ENCODE data around the gene FAM47E. TPM values are rescaled to one million over a fixed set of nuclear protein-coding genes. Genes with fewer than 3 reads are reported as not detected.

FAM47E gene
- polyA plus RNA-seq, 4 donors: 1.8 to 24.7 (median 5.3) TPM

DNA sequence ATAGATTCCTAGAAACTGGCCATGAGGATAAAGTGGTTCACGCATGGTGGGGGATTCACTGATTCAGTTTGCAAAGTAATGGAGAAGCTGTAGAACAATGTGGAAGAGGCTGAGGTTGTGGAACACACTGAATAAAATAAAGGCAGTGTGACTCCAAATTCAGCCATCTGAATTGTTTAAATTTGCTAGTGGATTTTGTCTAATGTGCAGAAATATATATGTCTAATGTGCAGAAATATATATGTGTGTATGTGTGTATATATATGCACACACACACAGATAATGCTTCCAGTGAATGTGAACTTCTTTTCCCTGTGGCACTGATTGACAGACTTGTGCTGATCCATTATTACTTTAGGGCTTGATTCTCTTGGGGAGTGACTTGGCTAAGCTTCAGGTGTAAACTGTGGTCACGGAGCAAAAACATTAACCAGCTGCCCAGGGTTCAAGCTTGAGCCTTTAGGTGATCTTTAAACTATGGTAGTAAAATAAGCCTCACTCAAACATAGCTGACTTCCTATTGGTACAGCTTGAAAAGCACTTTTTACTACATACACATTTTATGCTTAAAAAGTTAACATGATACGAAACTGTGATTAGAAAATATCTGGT is 58.5 kb downstream of the FAM47E start:
- Histone ChIP-seq H3K4me1 (ENCODE audit: control insufficient read depth in 3 of 3, insufficient read depth in 2 of 3, low read depth in 1 of 3, low read length in 2 of 3) (peaks cover 2 to 40% (median 3%) of the 10 kb centered on the region in 3 donors), H3K9me3 (ENCODE audit: control insufficient read depth in 2 of 2, insufficient read depth in 1 of 2, low read depth in 1 of 2, low read length in 1 of 2) (peaks cover 0 to 4% of the 10 kb centered on the region in 2 donors), H3K4me3 (ENCODE audit: low read depth in 1 of 3, low read length in 3 of 3) (no peak overlapping the region), H3K36me3 (ENCODE audit: control insufficient read depth in 3 of 3, insufficient read depth in 2 of 3, low read depth in 1 of 3, low read length in 3 of 3) (peaks cover 0 to 10% (median 0%) of the 10 kb centered on the region in 3 donors), H3K27ac (ENCODE audit: low read depth in 1 of 3, low read length in 2 of 3) (peak overlapping the region in 1 of 3 donors; percentile 21), H3K27me3 (ENCODE audit: control insufficient read depth in 3 of 3, insufficient read depth in 3 of 3, low read length in 3 of 3) (no peaks in the 10 kb centered on the region)
- FAIRE-seq (no peak), DNase-seq (peak; percentile 44 to 51)
- WGBS, 3 donors: 51 to 75% (median 58%) methylated on average over 3 of the region's 3 CpGs

DNA sequence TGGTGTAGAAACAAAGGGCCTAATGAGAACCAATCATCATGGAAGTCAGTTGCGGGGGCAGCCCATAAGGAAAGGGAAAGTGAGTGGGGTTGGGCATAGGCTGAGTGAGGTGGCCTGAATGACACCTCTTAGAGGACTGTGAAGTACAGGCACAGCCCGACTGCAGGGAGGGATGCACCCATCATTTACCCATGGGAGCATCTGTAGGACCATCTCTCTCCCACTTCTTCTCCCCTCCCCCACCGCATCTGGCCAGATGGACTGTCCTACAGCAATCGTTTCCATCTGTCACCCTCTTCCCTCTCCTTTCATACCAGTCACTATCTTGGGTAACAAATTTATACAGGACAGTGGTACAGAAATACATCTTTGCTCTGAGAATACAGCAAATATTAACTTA is 59.2 kb downstream of the FAM47E start:
- Histone ChIP-seq H3K9me3 (ENCODE audit: control insufficient read depth in 2 of 2, insufficient read depth in 1 of 2, low read depth in 1 of 2, low read length in 1 of 2) (peaks cover 0 to 9% of the 10 kb centered on the region in 2 donors), H3K4me1 (ENCODE audit: control insufficient read depth in 3 of 3, insufficient read depth in 2 of 3, low read depth in 1 of 3, low read length in 2 of 3) (peaks cover 2 to 35% (median 3%) of the 10 kb centered on the region in 3 donors), H3K4me3 (ENCODE audit: low read depth in 1 of 3, low read length in 3 of 3) (no peak overlapping the region), H3K36me3 (ENCODE audit: control insufficient read depth in 3 of 3, insufficient read depth in 2 of 3, low read depth in 1 of 3, low read length in 3 of 3) (peaks cover 0 to 10% (median 0%) of the 10 kb centered on the region in 3 donors), H3K27ac (ENCODE audit: low read depth in 1 of 3, low read length in 2 of 3) (peak overlapping the region in 1 of 3 donors; percentile 21), H3K27me3 (ENCODE audit: control insufficient read depth in 3 of 3, insufficient read depth in 3 of 3, low read length in 3 of 3) (no peaks in the 10 kb centered on the region)
- no peak for FAIRE-seq
- 79 to 89% (median 86%) methylated on average over 4 of the region's 4 CpGs for WGBS, 3 donors
- DNase-seq: no peak

DNA sequence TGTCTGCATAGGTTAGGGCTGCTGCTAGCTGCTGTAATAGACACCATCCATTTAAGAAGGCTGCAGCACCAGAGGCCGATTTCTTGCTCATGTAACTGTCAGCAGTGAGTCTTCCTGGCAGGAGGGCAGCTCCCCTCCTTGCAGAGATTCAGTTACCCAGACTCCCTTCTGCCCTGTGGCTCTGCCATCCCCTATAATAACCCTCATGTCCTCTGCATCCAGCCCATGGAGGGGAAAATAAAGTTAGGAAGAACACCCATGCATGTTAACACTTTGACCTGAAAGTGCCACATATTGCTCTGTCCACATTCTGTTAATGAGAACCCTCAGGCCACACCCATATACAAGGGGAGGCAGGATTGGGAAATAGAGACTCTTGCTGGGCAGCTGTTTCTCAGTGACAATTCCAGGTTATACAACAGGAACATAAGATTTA is 60.4 kb downstream of the FAM47E start:
- Histone ChIP-seq H3K9me3 (ENCODE audit: control insufficient read depth in 2 of 2, insufficient read depth in 1 of 2, low read depth in 1 of 2, low read length in 1 of 2) (peaks cover 0 to 12% of the 10 kb centered on the region in 2 donors), H3K4me1 (ENCODE audit: control insufficient read depth in 3 of 3, insufficient read depth in 2 of 3, low read depth in 1 of 3, low read length in 2 of 3) (peaks cover 2 to 35% (median 3%) of the 10 kb centered on the region in 3 donors), H3K4me3 (ENCODE audit: low read depth in 1 of 3, low read length in 3 of 3) (no peak overlapping the region), H3K36me3 (ENCODE audit: control insufficient read depth in 3 of 3, insufficient read depth in 2 of 3, low read depth in 1 of 3, low read length in 3 of 3) (peaks cover 0 to 10% (median 0%) of the 10 kb centered on the region in 3 donors), H3K27ac (ENCODE audit: low read depth in 1 of 3, low read length in 2 of 3) (no peak overlapping the region), H3K27me3 (ENCODE audit: control insufficient read depth in 3 of 3, insufficient read depth in 3 of 3, low read length in 3 of 3) (no peaks in the 10 kb centered on the region)
- no peak for FAIRE-seq
- DNase-seq: peak; percentile 34 to 57
- WGBS, 3 donors: 39 to 60% (median 48%) methylated on average over 1 of the region's 1 CpG

DNA sequence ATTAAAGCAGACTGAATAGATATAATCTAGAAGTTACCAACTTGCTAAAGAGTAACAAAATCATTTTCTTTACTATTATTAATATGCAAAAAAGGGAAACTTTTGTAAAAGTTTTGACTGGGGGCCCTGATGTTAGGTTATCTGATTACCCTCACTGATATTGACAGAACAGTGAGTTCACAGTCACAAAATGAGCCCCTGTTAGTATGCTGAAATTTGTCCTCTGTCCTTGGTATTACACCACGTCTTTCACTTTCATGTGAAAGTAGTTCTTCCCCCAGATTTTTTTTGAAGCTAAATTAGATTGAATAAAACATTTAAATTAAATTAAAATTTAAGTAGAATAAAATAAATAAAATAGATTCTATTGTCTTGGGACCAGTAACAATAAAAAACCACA is 60.9 kb downstream of the FAM47E start:
- whole genome bisulfite sequencing, 3 donors: 29 to 51% (median 29%) methylated on average over 1 of the region's 1 CpG
- peaks cover 2 to 35% (median 3%) of the 10 kb centered on the region in 3 donors for H3K4me1 ChIP-seq (ENCODE audit: control insufficient read depth in 3 of 3, insufficient read depth in 2 of 3, low read depth in 1 of 3, low read length in 2 of 3)
- no peak overlapping the region for H3K27ac ChIP-seq (ENCODE audit: low read depth in 1 of 3, low read length in 2 of 3)
- DNase-seq (no peak), FAIRE-seq (no peak)
- H3K4me3 ChIP-seq (ENCODE audit: low read depth in 1 of 3, low read length in 3 of 3): no peak overlapping the region
- peaks cover 0 to 12% of the 10 kb centered on the region in 2 donors for H3K9me3 ChIP-seq (ENCODE audit: control insufficient read depth in 2 of 2, insufficient read depth in 1 of 2, low read depth in 1 of 2, low read length in 1 of 2)
- H3K27me3 ChIP-seq (ENCODE audit: control insufficient read depth in 3 of 3, insufficient read depth in 3 of 3, low read length in 3 of 3): no peaks in the 10 kb centered on the region
- H3K36me3 ChIP-seq (ENCODE audit: control insufficient read depth in 3 of 3, insufficient read depth in 2 of 3, low read depth in 1 of 3, low read length in 3 of 3): peaks cover 0 to 10% (median 0%) of the 10 kb centered on the region in 3 donors

DNA sequence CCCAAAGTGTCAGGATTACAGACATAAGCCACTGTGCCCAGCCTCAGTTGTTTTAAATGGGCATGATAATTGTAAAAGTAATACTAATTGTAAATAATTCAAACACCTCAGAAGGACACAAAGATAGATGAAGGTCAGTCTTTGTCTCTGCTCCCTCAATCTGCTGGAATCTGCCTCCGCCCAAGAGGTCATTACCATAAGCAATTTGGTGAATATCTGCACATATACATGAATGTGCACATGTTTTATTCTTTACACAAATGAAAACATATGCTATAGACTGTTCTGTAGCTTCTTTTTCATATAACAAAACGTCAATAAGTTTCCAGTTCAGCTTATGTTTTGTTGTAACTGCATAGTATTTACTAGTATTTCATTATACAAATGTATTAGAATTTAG is 62.0 kb downstream of the FAM47E start:
- peaks cover 0 to 10% (median 0%) of the 10 kb centered on the region in 3 donors for H3K36me3 ChIP-seq (ENCODE audit: control insufficient read depth in 3 of 3, insufficient read depth in 2 of 3, low read depth in 1 of 3, low read length in 3 of 3)
- WGBS, 3 donors: 66 to 75% (median 75%) methylated on average over 2 of the region's 2 CpGs

DNA sequence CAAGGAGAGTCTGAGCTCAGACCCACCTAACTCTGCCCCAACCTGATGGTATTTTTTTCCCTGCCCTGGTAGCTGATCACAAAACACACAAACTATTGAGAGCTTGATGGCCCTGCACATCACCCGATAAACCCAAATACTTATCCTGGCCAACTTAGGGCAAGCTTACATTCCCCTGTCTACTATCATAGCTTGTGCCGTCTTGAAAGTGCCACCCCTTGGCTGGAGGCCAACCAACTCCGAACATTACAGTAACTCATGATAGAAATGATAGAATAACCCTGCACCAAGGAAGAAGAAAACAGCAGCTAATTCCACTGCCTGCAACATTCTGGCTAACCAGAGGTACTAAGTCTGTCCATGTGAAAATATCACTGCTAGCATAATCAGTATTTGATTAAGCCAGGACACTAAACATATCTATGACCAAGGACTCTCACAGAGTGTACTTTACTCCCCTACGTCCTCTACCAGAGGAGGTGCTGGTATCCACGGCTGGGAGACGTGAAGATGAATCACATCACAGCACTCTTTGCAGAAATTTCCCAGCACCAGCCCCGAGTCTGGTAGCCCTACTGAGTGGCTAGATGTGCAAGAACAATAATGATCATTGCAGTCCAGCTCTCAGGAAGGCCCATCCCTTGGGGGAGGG is 63.9 kb downstream of the FAM47E start:
- H3K4me3 ChIP-seq (ENCODE audit: low read depth in 1 of 3, low read length in 3 of 3): no peak overlapping the region
- no peak for FAIRE-seq
- no peak for DNase-seq
- H3K27ac ChIP-seq (ENCODE audit: low read depth in 1 of 3, low read length in 2 of 3): no peak overlapping the region
- H3K9me3 ChIP-seq (ENCODE audit: control insufficient read depth in 2 of 2, insufficient read depth in 1 of 2, low read depth in 1 of 2, low read length in 1 of 2): peaks cover 0 to 12% of the 10 kb centered on the region in 2 donors
- WGBS, 3 donors: 77 to 87% (median 77%) methylated on average over 7 of the region's 7 CpGs
- peaks cover 0 to 6% (median 0%) of the 10 kb centered on the region in 3 donors for H3K36me3 ChIP-seq (ENCODE audit: control insufficient read depth in 3 of 3, insufficient read depth in 2 of 3, low read depth in 1 of 3, low read length in 3 of 3)
- peaks cover 0 to 11% (median 2%) of the 10 kb centered on the region in 3 donors for H3K4me1 ChIP-seq (ENCODE audit: control insufficient read depth in 3 of 3, insufficient read depth in 2 of 3, low read depth in 1 of 3, low read length in 2 of 3)
- no peaks in the 10 kb centered on the region for H3K27me3 ChIP-seq (ENCODE audit: control insufficient read depth in 3 of 3, insufficient read depth in 3 of 3, low read length in 3 of 3)

More for the DNA sequence above, 62.0 kb downstream of the FAM47E start:
- no peaks in the 10 kb centered on the region for H3K27me3 ChIP-seq (ENCODE audit: control insufficient read depth in 3 of 3, insufficient read depth in 3 of 3, low read length in 3 of 3)
- H3K9me3 ChIP-seq (ENCODE audit: control insufficient read depth in 2 of 2, insufficient read depth in 1 of 2, low read depth in 1 of 2, low read length in 1 of 2): peaks cover 0 to 12% of the 10 kb centered on the region in 2 donors
- DNase-seq (no peak), FAIRE-seq (no peak)
- H3K27ac ChIP-seq (ENCODE audit: low read depth in 1 of 3, low read length in 2 of 3): no peak overlapping the region
- no peak overlapping the region for H3K4me3 ChIP-seq (ENCODE audit: low read depth in 1 of 3, low read length in 3 of 3)
- H3K4me1 ChIP-seq (ENCODE audit: control insufficient read depth in 3 of 3, insufficient read depth in 2 of 3, low read depth in 1 of 3, low read length in 2 of 3): peaks cover 0 to 25% (median 2%) of the 10 kb centered on the region in 3 donors

DNA sequence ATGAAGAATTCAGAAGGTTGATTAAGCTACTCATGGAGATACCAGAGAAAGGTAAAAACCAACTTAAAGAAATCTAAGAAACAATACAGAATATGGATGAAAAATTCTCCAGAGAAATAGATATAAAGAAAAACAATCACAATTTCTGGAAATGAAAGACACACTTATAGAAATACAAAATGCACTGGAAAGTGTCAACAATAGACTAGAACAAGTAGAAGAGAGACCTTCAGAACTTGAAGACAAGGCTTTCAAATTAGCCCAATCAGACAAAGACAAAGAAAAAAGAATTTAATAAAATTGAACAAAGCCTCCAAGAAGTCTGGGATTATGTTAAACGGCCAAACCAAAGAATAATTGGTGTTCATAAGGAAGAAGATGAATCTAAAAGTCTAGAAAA is 64.6 kb downstream of the FAM47E start:
- H3K27me3 ChIP-seq (ENCODE audit: control insufficient read depth in 3 of 3, insufficient read depth in 3 of 3, low read length in 3 of 3): no peaks in the 10 kb centered on the region
- no peak overlapping the region for H3K4me3 ChIP-seq (ENCODE audit: low read depth in 1 of 3, low read length in 3 of 3)
- peaks cover 0 to 3% (median 0%) of the 10 kb centered on the region in 3 donors for H3K36me3 ChIP-seq (ENCODE audit: control insufficient read depth in 3 of 3, insufficient read depth in 2 of 3, low read depth in 1 of 3, low read length in 3 of 3)
- FAIRE-seq: no peak
- H3K9me3 ChIP-seq (ENCODE audit: control insufficient read depth in 2 of 2, insufficient read depth in 1 of 2, low read depth in 1 of 2, low read length in 1 of 2): peaks cover 0 to 12% of the 10 kb centered on the region in 2 donors
- H3K27ac ChIP-seq (ENCODE audit: low read depth in 1 of 3, low read length in 2 of 3): no peak overlapping the region
- WGBS, 3 donors: 83 to 97% (median 92%) methylated on average over 1 of the region's 1 CpG
- H3K4me1 ChIP-seq (ENCODE audit: control insufficient read depth in 3 of 3, insufficient read depth in 2 of 3, low read depth in 1 of 3, low read length in 2 of 3): peaks cover 0 to 7% (median 2%) of the 10 kb centered on the region in 3 donors
- no peak for DNase-seq

DNA sequence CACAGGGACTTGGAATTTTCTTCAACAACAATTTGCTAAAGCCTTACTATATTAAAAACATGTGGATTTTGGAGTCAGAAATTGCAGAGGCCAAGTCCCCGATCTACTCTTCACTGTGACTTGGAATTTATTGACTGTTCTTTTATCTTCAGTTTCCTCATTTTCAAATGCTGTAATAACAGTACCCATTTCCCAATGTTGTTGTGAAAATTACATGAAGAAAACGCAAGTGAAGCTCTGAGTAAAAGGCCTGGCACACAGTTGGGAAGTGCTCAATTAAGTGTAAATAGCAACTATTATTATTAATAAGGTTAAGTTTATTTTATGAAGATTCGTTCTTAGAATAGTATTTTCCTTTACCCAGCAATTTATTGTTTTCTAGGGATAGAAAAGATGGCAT is 70.7 kb downstream of the FAM47E start:
- FAIRE-seq: no peak
- no peak overlapping the region for H3K27ac ChIP-seq (ENCODE audit: low read depth in 1 of 3, low read length in 2 of 3)
- peaks cover 0 to 10% of the 10 kb centered on the region in 2 donors for H3K9me3 ChIP-seq (ENCODE audit: control insufficient read depth in 2 of 2, insufficient read depth in 1 of 2, low read depth in 1 of 2, low read length in 1 of 2)
- H3K36me3 ChIP-seq (ENCODE audit: control insufficient read depth in 3 of 3, insufficient read depth in 2 of 3, low read depth in 1 of 3, low read length in 3 of 3): no peaks in the 10 kb centered on the region
- no peaks in the 10 kb centered on the region for H3K27me3 ChIP-seq (ENCODE audit: control insufficient read depth in 3 of 3, insufficient read depth in 3 of 3, low read length in 3 of 3)
- H3K4me1 ChIP-seq (ENCODE audit: control insufficient read depth in 3 of 3, insufficient read depth in 2 of 3, low read depth in 1 of 3, low read length in 2 of 3): no peaks in the 10 kb centered on the region
- no peak for DNase-seq
- no peak overlapping the region for H3K4me3 ChIP-seq (ENCODE audit: low read depth in 1 of 3, low read length in 3 of 3)
- WGBS, 3 donors: 81 to 82% (median 81%) methylated on average over 3 of the region's 3 CpGs
